GM23338 (cell line): ENCODE measurements around the gene SLC37A3. TPM values are rescaled to one million over a fixed set of nuclear protein-coding genes. Genes with fewer than 3 reads are reported as not detected.
A peak's percentile ranks its signal among the peaks of the same experiment; 100 is the strongest.

ENCODE experiments used
- ATAC-seq: fragments of 200-7000 bp; cut with Tn5 transposase; 3 replicates; pipeline ENCODE4 v1.9.1; 2020
- DNase-seq: peaks from one replicate; pipeline ENCODE4 v3.0.0-alpha.2; 2015; ENCODE audit warnings: low spot score
- H2AFZ ChIP-seq: fragments of 200-600 bp; sonication (generic); 2 replicates; pipeline ENCODE4 v1.8.0; 2016; ENCODE audit warnings: antibody characterized with exemption, mild to moderate bottlenecking, moderate library complexity
- H3F3A ChIP-seq: fragments of 200-600 bp; sonication (generic); replicated peaks from 2 replicates; pipeline ENCODE4 v1.8.0; 2017; ENCODE audit warnings: antibody characterized with exemption, mixed run types, low read depth
- H3K27ac ChIP-seq: fragments of 200-600 bp; sonication (generic); 2 replicates; pipeline ENCODE4 v1.6.1; 2016; ENCODE audit warnings: low read depth
- H3K27me3 ChIP-seq: fragments of 200-600 bp; sonication (generic); 2 replicates; pipeline ENCODE4 v1.8.0; 2016; ENCODE audit warnings: mild to moderate bottlenecking, mixed run types, moderate library complexity; ENCODE audit not compliant: insufficient read depth
- H3K36me3 ChIP-seq: fragments of 200-600 bp; sonication (generic); 2 replicates; pipeline ENCODE4 v1.8.0; 2016; ENCODE audit warnings: mild to moderate bottlenecking; ENCODE audit not compliant: insufficient read depth
- H3K4me1 ChIP-seq: fragments of 200-600 bp; sonication (generic); 2 replicates; pipeline ENCODE4 v1.8.0; 2016; ENCODE audit warnings: mild to moderate bottlenecking, moderate library complexity; ENCODE audit not compliant: insufficient read depth
- H3K4me2 ChIP-seq: fragments of 200-600 bp; sonication (generic); 2 replicates; pipeline ENCODE4 v1.7.1; 2017; ENCODE audit warnings: mixed run types
- H3K4me3 ChIP-seq: fragments of 200-600 bp; sonication (generic); 2 replicates; pipeline ENCODE4 v1.6.1; 2016; ENCODE audit warnings: mixed run types
- H3K79me2 ChIP-seq: fragments of 200-600 bp; sonication (generic); replicated peaks from 2 replicates; pipeline ENCODE4 v1.8.0; 2017; ENCODE audit warnings: mild to moderate bottlenecking; ENCODE audit not compliant: insufficient read depth
- H3K9me2 ChIP-seq: fragments of 200-600 bp; sonication (generic); 2 replicates; pipeline ENCODE4 v1.8.0; 2017; ENCODE audit not compliant: insufficient read depth
- H4K20me1 ChIP-seq: fragments of 200-600 bp; sonication (generic); replicated peaks from 2 replicates; pipeline ENCODE4 v1.8.0; 2017; ENCODE audit warnings: mild to moderate bottlenecking; ENCODE audit not compliant: insufficient read depth
- H3K27ac Mint-ChIP-seq: 2 replicates; pipeline ENCODE4 v1.8.0; 2020; ENCODE audit warnings: inconsistent platforms, mild to moderate bottlenecking, moderate library complexity, mixed read lengths
- H3K27me3 Mint-ChIP-seq: 3 replicates; pipeline ENCODE4 v1.8.0; 2022; ENCODE audit warnings: low read depth, mild to moderate bottlenecking, moderate library complexity, mixed read lengths, inconsistent platforms; ENCODE audit not compliant: insufficient read depth, poor library complexity
- H3K36me3 Mint-ChIP-seq: 3 replicates; pipeline ENCODE4 v1.8.0; 2021; ENCODE audit warnings: low read depth, mild to moderate bottlenecking, inconsistent platforms, moderate library complexity, mixed read lengths
- H3K4me1 Mint-ChIP-seq: 3 replicates; pipeline ENCODE4 v1.8.0; 2020; ENCODE audit warnings: mild to moderate bottlenecking, inconsistent platforms, mixed read lengths
- H3K4me3 Mint-ChIP-seq: 3 replicates; pipeline ENCODE4 v1.8.0; 2021; ENCODE audit warnings: moderate library complexity, mild to moderate bottlenecking, inconsistent platforms, mixed read lengths
- H3K9me3 Mint-ChIP-seq: 3 replicates; pipeline ENCODE4 v1.8.0; 2020; ENCODE audit warnings: moderate library complexity, mild to moderate bottlenecking, inconsistent platforms, mixed read lengths
- ETS1 ChIP-seq: IDR thresholded peaks from 2 replicates; pipeline ENCODE4 v1.6.1; 2016; ENCODE audit warnings: antibody characterized with exemption
- JUNB ChIP-seq: IDR thresholded peaks from one replicate; pipeline ENCODE4 v1.6.1; 2016; ENCODE audit warnings: antibody characterized with exemption; ENCODE audit not compliant: unreplicated experiment
- NANOG ChIP-seq: IDR thresholded peaks from 2 replicates; pipeline ENCODE4 v1.6.1; 2016; ENCODE audit warnings: antibody characterized with exemption, borderline replicate concordance
- POLR2AphosphoS5 ChIP-seq: IDR thresholded peaks from 2 replicates; pipeline ENCODE4 v1.6.1; 2016; ENCODE audit warnings: antibody characterized with exemption, low read depth
- REST ChIP-seq: IDR thresholded peaks from one replicate; pipeline ENCODE4 v1.6.1; 2018; ENCODE audit warnings: antibody characterized with exemption; ENCODE audit not compliant: unreplicated experiment
- polyA plus RNA-seq: library from polyadenylated mRNA; unstranded; fragments of >200 nt; fragmentation: Nextera tagmentation; extraction: Ambion mirVana; gene quantifications from 2 replicates; pipeline ENCODE4 v1.2.1, GENCODE V29; 2016
- total RNA-seq: library from RNA; depleted of rRNA; stranded (reverse); fragments of >200 nt; shearing (Covaris generic); gene quantifications from 2 replicates; pipeline ENCODE4 v1.2.3, GENCODE V29; 2014
- TF ChIP-seq, protein P1 (sequence below), 2 experiments: fragments of 200-600 bp in 1 of 2; sonication (generic) in 1 of 2; conservative IDR thresholded peaks; 2 replicates each; pipeline versions ENCODE4 v1.5.1 to v1.6.1; 2016 to 2017; ENCODE audit warnings: antibody characterized with exemption in 2 of 2, low read depth in 2 of 2, mild to moderate bottlenecking in 2 of 2, moderate library complexity in 1 of 2

The SLC37A3 gene
- total and polyA plus RNA-seq, 2 experiments from 2014 or later = 35.6 to 86.2 TPM

DNA sequence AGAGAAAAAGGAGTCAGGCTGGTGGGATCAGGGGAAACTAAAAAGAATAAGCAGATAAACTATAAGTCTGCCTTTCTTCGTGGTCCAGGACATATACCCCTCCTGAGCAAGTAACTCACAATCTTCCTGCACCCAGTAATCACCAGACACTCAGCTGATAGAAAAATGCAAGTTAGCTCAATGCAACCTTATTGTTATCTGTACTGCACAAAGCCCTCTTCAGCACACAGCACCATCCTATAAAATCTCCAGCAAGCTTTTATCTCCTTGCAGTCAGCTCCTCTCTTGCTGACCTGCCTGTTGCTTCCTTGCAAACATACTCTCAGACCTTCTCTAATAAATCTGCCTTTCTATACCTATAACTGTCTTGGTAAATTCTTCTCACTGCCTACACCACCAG is 6.7 kb downstream of the SLC37A3 start (continued):
- TF ChIP-seq, protein P1, sequence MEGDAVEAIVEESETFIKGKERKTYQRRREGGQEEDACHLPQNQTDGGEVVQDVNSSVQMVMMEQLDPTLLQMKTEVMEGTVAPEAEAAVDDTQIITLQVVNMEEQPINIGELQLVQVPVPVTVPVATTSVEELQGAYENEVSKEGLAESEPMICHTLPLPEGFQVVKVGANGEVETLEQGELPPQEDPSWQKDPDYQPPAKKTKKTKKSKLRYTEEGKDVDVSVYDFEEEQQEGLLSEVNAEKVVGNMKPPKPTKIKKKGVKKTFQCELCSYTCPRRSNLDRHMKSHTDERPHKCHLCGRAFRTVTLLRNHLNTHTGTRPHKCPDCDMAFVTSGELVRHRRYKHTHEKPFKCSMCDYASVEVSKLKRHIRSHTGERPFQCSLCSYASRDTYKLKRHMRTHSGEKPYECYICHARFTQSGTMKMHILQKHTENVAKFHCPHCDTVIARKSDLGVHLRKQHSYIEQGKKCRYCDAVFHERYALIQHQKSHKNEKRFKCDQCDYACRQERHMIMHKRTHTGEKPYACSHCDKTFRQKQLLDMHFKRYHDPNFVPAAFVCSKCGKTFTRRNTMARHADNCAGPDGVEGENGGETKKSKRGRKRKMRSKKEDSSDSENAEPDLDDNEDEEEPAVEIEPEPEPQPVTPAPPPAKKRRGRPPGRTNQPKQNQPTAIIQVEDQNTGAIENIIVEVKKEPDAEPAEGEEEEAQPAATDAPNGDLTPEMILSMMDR (conservative IDR thresholded peaks at IDR 0.05; ENCODE audit: low read depth in 2 of 2) = no peak
- TF ChIP-seq ETS1 (no peak), REST (no peak), POLR2AphosphoS5 (no peak), JUNB (no peak)

DNA sequence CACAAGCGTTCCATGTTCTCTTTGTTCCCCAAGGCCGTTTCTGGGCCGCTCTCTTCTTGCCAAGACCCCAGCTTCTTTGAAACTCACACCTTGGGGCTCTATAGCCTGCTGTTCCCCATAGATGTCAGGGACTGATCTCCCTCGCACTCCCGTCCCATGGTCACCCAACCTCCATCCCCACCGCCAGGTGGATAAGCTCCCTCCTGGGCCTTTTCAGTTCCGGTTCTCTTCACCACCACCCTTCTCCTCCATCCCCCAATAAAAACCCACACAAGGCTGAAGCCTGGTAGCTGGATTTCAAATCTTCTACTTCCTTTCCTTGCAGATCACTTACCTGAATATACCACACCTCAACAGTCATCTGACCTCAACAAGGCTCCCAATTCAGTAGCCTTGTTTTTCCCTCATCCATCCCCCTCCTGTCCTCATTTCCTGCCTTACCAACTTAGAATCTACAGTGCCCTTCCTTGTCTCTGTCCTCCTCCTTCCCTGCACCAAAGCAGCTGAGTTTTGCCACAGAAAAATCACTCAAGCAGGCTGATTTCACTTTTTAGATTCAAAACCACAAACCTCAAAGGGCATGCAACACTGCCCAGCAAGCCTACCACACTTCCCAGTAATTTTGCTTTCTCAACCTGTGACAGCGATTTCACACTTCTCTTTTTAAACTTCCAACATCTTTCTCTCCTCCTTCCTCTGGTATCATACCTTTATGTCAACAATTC is 7.7 kb downstream of the SLC37A3 start:
- no peak overlapping the region for H3K27ac Mint-ChIP-seq
- H3K4me1 Mint-ChIP-seq = peaks cover 10% of the 10 kb centered on the region; the same call in 2 of the 3 replicates
- peak overlapping the region; percentile 11; the same call in 1 of the 2 replicates for H3K4me2 ChIP-seq
- TF ChIP-seq JUNB = no peak
- no peak for TF ChIP-seq NANOG
- peaks cover 39% of the 10 kb centered on the region for H4K20me1 ChIP-seq
- H3K4me1 ChIP-seq = peaks cover 27% of the 10 kb centered on the region
- H3K27ac ChIP-seq = peak overlapping the region; percentile 24
- ATAC-seq (peak; percentile 26), DNase-seq (peak; percentile 15)
- H3K27me3 ChIP-seq = no peaks in the 10 kb centered on the region
- no peaks in the 10 kb centered on the region; the same call in 1 of the 2 replicates for H3F3A ChIP-seq
- no peaks in the 10 kb centered on the region for H3K9me2 ChIP-seq
- H3K27me3 Mint-ChIP-seq = peaks cover 7% of the 10 kb centered on the region
- H2AFZ ChIP-seq = no peak overlapping the region
- H3K36me3 Mint-ChIP-seq = no peaks in the 10 kb centered on the region
- no peak overlapping the region for H3K4me3 ChIP-seq
- peaks cover 94% of the 10 kb centered on the region for H3K79me2 ChIP-seq
- no peaks in the 10 kb centered on the region for H3K9me3 Mint-ChIP-seq
- no peak overlapping the region for H3K4me3 Mint-ChIP-seq
- no peaks in the 10 kb centered on the region for H3K36me3 ChIP-seq
